Measurements from ENCODE around the gene SFRP2.
A peak's percentile ranks its signal among the peaks of the same experiment; 100 is the strongest.

The SFRP2 gene

DNA sequence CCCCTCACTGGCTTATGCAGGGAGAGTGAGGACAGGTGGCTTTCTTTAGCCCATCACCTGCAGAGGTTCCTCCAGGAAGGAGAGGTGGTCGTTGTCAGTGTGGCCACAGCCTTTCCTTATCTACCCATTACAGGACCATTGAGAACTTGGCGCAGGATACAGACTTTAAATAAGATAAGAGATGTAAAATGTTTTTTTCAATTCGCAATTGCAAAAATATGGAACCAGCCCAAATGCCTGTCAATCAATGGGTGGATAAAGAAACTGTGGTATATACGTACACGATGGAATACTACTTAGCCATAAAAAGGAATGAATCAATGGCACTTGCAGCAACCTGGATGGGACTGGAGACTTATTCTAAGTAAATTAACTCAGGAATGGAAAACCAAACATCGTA, 22.1 kb downstream of the SFRP2 start:
- no peak for DNase-seq (ENCODE audit: low read depth)

DNA sequence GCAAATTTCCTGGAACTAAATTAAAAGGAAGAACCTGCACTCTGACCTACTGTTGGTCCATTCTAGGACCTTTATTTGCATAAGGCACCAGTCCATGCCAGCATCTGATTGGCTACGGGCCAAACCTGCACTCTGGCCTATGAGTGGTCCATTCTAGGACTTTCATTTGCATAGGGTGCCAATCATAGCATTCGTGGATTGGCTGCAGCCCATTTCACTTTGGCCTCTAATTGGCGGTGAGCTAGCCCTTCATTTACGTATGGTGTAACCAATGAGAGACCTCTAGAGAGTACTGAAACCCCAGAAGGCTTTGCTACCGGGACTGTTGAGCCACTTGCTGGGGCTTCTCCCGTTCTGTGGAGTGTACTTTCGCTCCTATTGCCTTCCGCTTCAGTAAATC, 23.0 kb downstream of the SFRP2 start:
- no peak for DNase-seq (ENCODE audit: low read depth)

DNA sequence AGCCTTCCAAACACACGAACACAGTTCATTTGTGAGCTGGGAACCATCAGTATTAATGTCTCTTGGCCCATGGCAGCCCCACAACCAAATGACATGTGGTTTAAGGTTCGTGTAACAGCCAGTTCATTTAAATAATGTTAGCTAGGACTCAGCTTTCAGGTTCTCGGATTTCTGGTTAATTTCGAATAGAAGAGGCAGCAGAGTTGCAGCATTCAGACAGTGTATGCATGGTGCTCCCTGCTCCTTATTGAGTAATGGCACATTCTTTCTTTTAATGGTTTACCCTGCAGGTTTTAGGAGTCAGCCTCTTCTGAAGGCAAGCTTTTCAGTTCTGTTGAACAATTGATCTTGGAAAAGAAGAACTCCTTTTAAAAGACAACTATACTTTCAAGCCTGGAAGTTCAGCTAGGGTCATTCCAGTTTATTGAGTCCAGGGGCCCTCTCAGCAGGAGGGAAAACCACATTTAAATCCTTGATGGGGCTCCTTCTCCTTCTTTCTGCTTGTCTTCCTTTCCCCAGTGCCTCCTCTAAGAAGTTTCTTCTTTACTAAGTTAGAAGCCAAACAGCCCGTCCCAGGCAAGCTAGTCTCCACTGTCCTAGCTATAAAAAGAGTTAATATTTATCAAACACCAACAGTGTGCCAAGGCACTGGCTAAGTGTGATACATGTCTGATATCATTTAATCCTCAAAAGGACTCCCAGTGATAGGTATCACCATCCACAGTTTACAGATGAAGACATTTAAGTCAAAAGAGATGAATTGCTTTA, 24.1 kb downstream of the SFRP2 start:
- DNase-seq (ENCODE audit: low read depth), result no peak

GRCh38 chr4:153763404-153763803, 25.5 kb downstream of the SFRP2 start:
- DNase-seq (ENCODE audit: low read depth), result no peak

- DNase-seq (ENCODE audit: low read depth), result no peak
Observed at GRCh38 chr4:153759407-153760316, 29.2 kb downstream of the SFRP2 start, which contains the start of gene RNF175. Gene RNF175 (minus strand): TSS chr4:153760024. CDS start chr4:153759862, 162 bp downstream.

GRCh38 chr4:153758688-153759406, 30.0 kb downstream of the SFRP2 start:
- DNase-seq (ENCODE audit: low read depth), result no peak

DNA sequence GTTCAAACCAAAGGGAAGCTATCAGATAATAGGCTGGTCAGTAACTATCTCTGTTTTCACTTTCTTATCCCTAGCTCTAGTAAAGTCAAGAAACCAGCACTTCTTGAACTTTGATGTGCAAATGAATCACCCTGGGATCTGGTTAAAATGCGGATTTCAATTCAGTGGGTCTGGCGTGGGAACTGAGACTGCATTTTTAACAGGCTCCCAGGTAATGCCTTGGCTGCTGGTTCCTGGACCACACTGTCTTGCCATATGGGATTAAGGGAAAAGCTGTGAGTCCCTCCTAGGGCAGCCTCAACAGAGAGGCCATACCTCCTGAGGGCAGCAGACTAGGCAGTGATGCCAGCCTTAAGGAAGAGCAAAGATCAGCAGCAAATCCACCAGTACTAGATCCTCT, 30.7 kb downstream of the SFRP2 start:
- no peak for DNase-seq (ENCODE audit: low read depth)

- no peak for DNase-seq (ENCODE audit: low read depth)
Observed at GRCh38 chr4:153757407-153757806, 31.5 kb downstream of the SFRP2 start.

GRCh38 chr4:153755186-153755585, 33.7 kb downstream of the SFRP2 start:
- no peak for DNase-seq (ENCODE audit: low read depth)

GRCh38 chr4:153750197-153750817, 38.6 kb downstream of the SFRP2 start:
- peak; percentile 39 for DNase-seq (ENCODE audit: low read depth)

GRCh38 chr4:153748378-153748777, 40.5 kb downstream of the SFRP2 start:
- no peak for DNase-seq (ENCODE audit: low read depth)

DNA sequence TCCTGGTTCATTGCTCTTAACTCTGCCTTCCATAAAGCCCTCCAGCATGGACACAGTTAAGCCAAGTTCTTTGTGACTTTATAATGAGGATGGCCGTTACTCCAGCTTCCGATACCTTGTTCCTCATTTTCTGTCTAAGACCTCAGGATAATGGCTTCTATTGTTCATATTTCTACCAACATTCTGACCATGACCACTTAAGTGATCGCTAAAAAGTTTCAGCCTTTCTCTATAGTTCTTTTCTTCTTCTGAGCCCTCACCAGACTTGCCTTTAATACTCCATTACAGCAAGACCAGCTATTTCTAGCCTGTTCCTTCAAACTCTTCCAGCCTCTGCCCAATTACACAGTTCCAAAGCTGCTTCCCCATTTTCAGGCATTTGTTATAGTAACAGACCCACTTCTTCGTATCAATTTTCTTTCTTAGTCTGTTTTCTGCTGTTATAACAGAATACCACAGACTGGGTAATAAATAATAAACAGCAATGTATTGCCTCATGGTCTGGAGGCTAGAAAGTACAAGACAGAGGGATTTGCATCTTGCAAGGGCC, 41.4 kb downstream of the SFRP2 start:
- no peak for DNase-seq (ENCODE audit: low read depth)

DNA sequence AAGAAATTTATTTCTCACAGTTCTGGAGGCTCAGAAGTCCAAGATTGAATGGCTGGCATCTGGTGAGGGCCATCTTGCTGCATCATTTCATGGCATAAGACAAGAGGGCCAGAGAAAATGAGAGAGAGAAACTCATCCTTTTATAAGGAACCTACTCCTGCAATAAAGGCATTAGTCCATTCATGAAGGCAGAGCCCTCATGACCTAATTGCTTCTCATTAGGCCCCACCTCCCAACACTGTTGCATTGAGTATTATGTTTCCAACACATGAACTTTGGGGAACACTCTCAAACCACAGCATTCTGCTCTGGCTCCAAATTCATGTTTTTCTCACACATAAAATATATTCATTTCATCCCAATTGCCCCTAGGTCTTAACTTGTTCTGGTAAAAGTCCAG, 43.2 kb downstream of the SFRP2 start:
- no peak for DNase-seq (ENCODE audit: low read depth)

DNA sequence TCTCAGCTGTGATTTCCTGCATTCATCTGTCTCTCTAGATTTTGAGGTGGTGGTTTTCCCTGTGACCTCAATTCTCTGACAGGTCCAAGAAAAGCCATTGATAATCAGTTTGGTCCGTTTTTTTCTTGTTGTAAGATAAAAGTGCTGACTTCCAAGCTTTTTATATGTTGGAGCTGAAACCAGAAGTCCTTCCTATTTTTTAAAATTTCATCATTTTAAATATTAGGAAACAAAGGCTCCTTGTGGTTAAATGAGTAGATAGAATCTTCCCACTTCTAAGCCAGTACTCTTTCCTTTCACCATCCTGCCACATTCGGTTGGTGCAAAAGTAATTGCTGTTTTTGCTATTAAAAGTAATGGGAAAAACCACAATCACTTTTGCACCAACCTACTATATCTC, 47.3 kb downstream of the SFRP2 start:
- DNase-seq (ENCODE audit: low read depth), result no peak

- no peak for DNase-seq (ENCODE audit: low read depth)
Observed at GRCh38 chr4:153735906-153736461, 52.9 kb downstream of the SFRP2 start.

- no peak for DNase-seq (ENCODE audit: low read depth)
Observed at GRCh38 chr4:153733751-153734448, 55.0 kb downstream of the SFRP2 start.

DNA sequence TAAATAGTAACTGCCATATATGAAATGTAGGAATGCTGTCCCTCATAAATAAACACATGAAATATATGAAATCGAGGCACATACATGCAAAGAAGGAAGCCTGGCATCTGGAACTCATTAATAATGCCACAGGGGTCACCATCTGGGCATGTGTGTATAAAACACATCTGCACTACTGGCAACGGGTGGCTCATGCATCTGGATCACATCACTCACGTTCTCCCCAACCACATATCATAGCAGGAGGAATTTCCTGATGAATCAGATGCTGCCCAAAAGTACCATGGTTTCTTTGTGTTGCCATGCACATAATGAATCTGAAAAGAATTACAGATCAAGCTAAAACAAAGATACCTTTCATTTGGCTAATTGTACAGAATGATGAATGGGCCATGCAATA, 57.6 kb downstream of the SFRP2 start:
- DNase-seq (ENCODE audit: low read depth), result no peak

All from stimulated activated CD8-positive, alpha-beta memory T cell treated with anti-CD3 and anti-CD28 coated beads, Interleukin-7, amount 100 ng/mL, for 24 hours (primary cell).